ENCODE measurements around the gene OR1E2. TPM values are rescaled to one million over a fixed set of nuclear protein-coding genes. Genes with fewer than 3 reads are reported as not detected.
"Not testable (repeated sequence)": the region's sequence is repeated elsewhere in the genome, so short reads cannot be mapped to it uniquely, and the experiment has no call there.

Gene OR1E2
- total and polyA plus RNA-seq, 10 of the 15 experiments (the other 5 are each of a cell fraction or from before 2014, with no cell fraction given): not detected

DNA sequence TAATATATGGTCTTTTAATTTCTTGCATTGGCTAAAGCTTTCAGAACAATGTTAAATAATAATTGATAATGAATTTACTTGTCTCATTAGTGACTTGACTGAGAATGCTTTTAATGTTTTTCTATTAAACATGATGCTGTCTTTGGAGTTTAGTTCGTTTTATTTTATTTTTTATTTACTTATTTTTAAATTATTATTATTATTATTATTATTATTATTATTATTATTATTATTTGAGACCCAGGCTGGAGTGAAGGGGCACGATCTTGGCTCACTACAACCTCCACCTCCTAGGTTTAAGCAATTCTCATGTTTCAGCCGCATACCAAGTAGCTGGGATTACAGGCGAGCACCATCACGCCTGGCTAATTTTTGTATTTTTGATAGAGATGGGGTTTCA, 18.0 kb downstream of the OR1E2 start (continued):
- TF ChIP-seq, protein P1, sequence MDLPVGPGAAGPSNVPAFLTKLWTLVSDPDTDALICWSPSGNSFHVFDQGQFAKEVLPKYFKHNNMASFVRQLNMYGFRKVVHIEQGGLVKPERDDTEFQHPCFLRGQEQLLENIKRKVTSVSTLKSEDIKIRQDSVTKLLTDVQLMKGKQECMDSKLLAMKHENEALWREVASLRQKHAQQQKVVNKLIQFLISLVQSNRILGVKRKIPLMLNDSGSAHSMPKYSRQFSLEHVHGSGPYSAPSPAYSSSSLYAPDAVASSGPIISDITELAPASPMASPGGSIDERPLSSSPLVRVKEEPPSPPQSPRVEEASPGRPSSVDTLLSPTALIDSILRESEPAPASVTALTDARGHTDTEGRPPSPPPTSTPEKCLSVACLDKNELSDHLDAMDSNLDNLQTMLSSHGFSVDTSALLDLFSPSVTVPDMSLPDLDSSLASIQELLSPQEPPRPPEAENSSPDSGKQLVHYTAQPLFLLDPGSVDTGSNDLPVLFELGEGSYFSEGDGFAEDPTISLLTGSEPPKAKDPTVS (IDR thresholded peaks at IDR 0.05; ENCODE audit: low read depth, low read length): no peak
- no peak for TF ChIP-seq CBX5 (IDR thresholded peaks at IDR 0.05; ENCODE audit: low read depth)

- H3K4me1 ChIP-seq (ENCODE audit: control insufficient read depth, insufficient read depth, low read length); ATAC-seq; BruUV-seq (replicated peaks); CTCF ChIA-PET; in situ Hi-C loops (cut with MboI); intact Hi-C loops (cut with micrococcal nuclease; ENCODE audit: unreplicated experiment); H3K9me3 ChIP-seq (replicated peaks; ENCODE audit: control insufficient read depth, insufficient read depth, low read length); H3K36me3 ChIP-seq (ENCODE audit: control insufficient read depth in 2 of 2, insufficient read depth in 2 of 2, low read length in 1 of 2); H2AFZ ChIP-seq (ENCODE audit: control insufficient read depth, low read depth, low read length); SMC1A ChIA-PET (ENCODE audit: uncharacterized antibody, unreplicated experiment); H3K27ac ChIP-seq (ENCODE audit: control insufficient read depth, insufficient read depth); H3K79me2 ChIP-seq (ENCODE audit: control insufficient read depth, insufficient read depth, low read length); H3K4me2 ChIP-seq (ENCODE audit: control insufficient read depth, insufficient read depth); FAIRE-seq; POLR2A ChIA-PET; DNase-seq (ENCODE audit: low read depth, low spot score); H3K4me3 ChIP-seq; H4K20me1 ChIP-seq (ENCODE audit: control insufficient read depth, insufficient read depth); H3K27me3 ChIP-seq (replicated peaks in 1 of 2; ENCODE audit: control insufficient read depth in 2 of 2, insufficient read depth in 2 of 2, low read length in 1 of 2); H3K9ac ChIP-seq (ENCODE audit: control insufficient read depth, insufficient read depth, low read length); RAD21 ChIA-PET (ENCODE audit: unreplicated experiment): not testable (repeated sequence)
- WGBS (ENCODE audit: insufficient coverage, insufficient replicate concordance, low lambda C conversion rate, missing lambda C conversion rate): no CpG with 5 or more reads among the region's 16 CpGs
These were observed 21.4 kb downstream of the OR1E2 start for GRCh38 chr17:3412216-3412615.

GRCh38 chr17:3411070-3411469, 22.6 kb downstream of the OR1E2 start, which contains the start of gene OR3A3:
TSS of gene OR3A3 (plus strand) at chr17:3411370.
- Histone ChIP-seq H3K9me3 (replicated peaks; ENCODE audit: control insufficient read depth, insufficient read depth, low read length) (no peaks in the 10 kb centered on the region), H3K36me3 (ENCODE audit: control insufficient read depth in 2 of 2, insufficient read depth in 2 of 2, low read length in 1 of 2) (no peaks in the 10 kb centered on the region), H3K4me1 (ENCODE audit: control insufficient read depth, insufficient read depth, low read length) (no peaks in the 10 kb centered on the region), H3K27ac (ENCODE audit: control insufficient read depth, insufficient read depth) (no peak within 1 kb of the TSS), H2AFZ (ENCODE audit: control insufficient read depth, low read depth, low read length) (no peak within 1 kb of the TSS), H3K79me2 (ENCODE audit: control insufficient read depth, insufficient read depth, low read length) (no peaks in the 10 kb centered on the region), H3K4me2 (ENCODE audit: control insufficient read depth, insufficient read depth) (no peak within 1 kb of the TSS), H3K27me3 (replicated peaks in 1 of 2; ENCODE audit: control insufficient read depth in 2 of 2, insufficient read depth in 2 of 2, low read length in 1 of 2) (no peaks in the 10 kb centered on the region), H3K9ac (ENCODE audit: control insufficient read depth, insufficient read depth, low read length) (no peak within 1 kb of the TSS), H3K4me3 (no peak within 1 kb of the TSS), H4K20me1 (ENCODE audit: control insufficient read depth, insufficient read depth) (no peaks in the 10 kb centered on the region)
- CTCF ChIA-PET: no interaction called here
- in situ Hi-C loops (cut with MboI): no loop called here
- BruUV-seq (replicated peaks): no TSS peak
- POLR2A ChIA-PET: no interaction called here
- no peak for FAIRE-seq
- intact Hi-C loops (cut with micrococcal nuclease; ENCODE audit: unreplicated experiment): no loop called here
- 22% methylated on average over 3 of the region's 3 CpGs for WGBS (ENCODE audit: insufficient coverage, insufficient replicate concordance, low lambda C conversion rate, missing lambda C conversion rate)
- no peak for ATAC-seq
- no peak for DNase-seq (ENCODE audit: low read depth, low spot score)
- RAD21 ChIA-PET (ENCODE audit: unreplicated experiment): no interaction called here
- SMC1A ChIA-PET (ENCODE audit: uncharacterized antibody, unreplicated experiment): no interaction called here
- TF ChIP-seq, protein P2, sequence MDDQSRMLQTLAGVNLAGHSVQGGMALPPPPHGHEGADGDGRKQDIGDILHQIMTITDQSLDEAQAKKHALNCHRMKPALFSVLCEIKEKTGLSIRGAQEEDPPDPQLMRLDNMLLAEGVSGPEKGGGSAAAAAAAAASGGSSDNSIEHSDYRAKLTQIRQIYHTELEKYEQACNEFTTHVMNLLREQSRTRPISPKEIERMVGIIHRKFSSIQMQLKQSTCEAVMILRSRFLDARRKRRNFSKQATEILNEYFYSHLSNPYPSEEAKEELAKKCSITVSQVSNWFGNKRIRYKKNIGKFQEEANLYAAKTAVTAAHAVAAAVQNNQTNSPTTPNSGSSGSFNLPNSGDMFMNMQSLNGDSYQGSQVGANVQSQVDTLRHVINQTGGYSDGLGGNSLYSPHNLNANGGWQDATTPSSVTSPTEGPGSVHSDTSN (IDR thresholded peaks at IDR 0.05; ENCODE audit: insufficient replicate concordance, low read depth, low read length): no peak
- TF ChIP-seq RBBP5 (conservative IDR thresholded peaks at IDR 0.05) (no peak), NFXL1 (IDR thresholded peaks at IDR 0.05; ENCODE audit: borderline replicate concordance) (no peak), NRF1 (conservative IDR thresholded peaks at IDR 0.05; ENCODE audit: low read depth, low read length) (no peak), REST (IDR thresholded peaks at IDR 0.05; ENCODE audit: low read depth, low read length) (no peak), IKZF2 (IDR thresholded peaks at IDR 0.05) (no peak), ESRRA (IDR thresholded peaks at IDR 0.05; ENCODE audit: low read length) (no peak), RFX5 (IDR thresholded peaks at IDR 0.05; ENCODE audit: low read depth, low read length) (no peak), MYC (IDR thresholded peaks at IDR 0.05; ENCODE audit: insufficient read depth, insufficient read length, insufficient replicate concordance, low read length, severe bottlenecking) (no peak)
